ENCODE measurements around the gene PCDHGB4.
"Not testable (repeated sequence)": the region's sequence is repeated elsewhere in the genome, so short reads cannot be mapped to it uniquely, and the experiment has no call there.

The PCDHGB4 gene

GRCh38 chr5:141430332-141431113 lies 43.0 kb downstream of the PCDHGB4 start, which contains the start of gene PCDHGA12:
Gene PCDHGA12, plus strand, starts transcription at chr5:141430507. Its CDS starts 253 bp downstream, at chr5:141430760.
- no peak for DNase-seq (ENCODE audit: low spot score)

GRCh38 chr5:141431286-141431685 lies 43.8 kb downstream of the PCDHGB4 start:
- DNase-seq (ENCODE audit: low spot score): no peak

- not testable (repeated sequence) for DNase-seq (ENCODE audit: low spot score)
Measured at GRCh38 chr5:141432308-141432707, 44.8 kb downstream of the PCDHGB4 start.

GRCh38 chr5:141432726-141433125 lies 45.2 kb downstream of the PCDHGB4 start:
- DNase-seq (ENCODE audit: low spot score): not testable (repeated sequence)

- no peak for DNase-seq (ENCODE audit: low spot score)
Measured at GRCh38 chr5:141434006-141434405, 46.5 kb downstream of the PCDHGB4 start.

- no peak for DNase-seq (ENCODE audit: low spot score)
Measured at GRCh38 chr5:141437221-141437620, 49.7 kb downstream of the PCDHGB4 start.

- no peak for DNase-seq (ENCODE audit: low spot score)
Measured at GRCh38 chr5:141439411-141440141, 52.1 kb downstream of the PCDHGB4 start.
